NCI-H2107 (cell line): ENCODE measurements around the gene CNTLN.
"Not testable (repeated sequence)": the region's sequence is repeated elsewhere in the genome, so short reads cannot be mapped to it uniquely, and the experiment has no call there.

Experiments
- DNase-seq: peaks from one replicate; lab custom pipeline; 2025; lab: John Stamatoyannopoulos, UW

The CNTLN gene

GRCh38 chr9:17134396-17135294, at the start of gene CNTLN:
Gene CNTLN, plus strand, starts transcription at chr9:17135040. Its CDS starts 26 bp downstream, at chr9:17135066.
- DNase-seq, result peak; percentile 87

- no peak for DNase-seq
Observed at GRCh38 chr9:17088566-17088965, 46.3 kb upstream of the CNTLN start.

GRCh38 chr9:17090041-17090440, 44.8 kb upstream of the CNTLN start:
- DNase-seq, result no peak

- no peak for DNase-seq
Observed at GRCh38 chr9:17116400-17116837, 18.4 kb upstream of the CNTLN start.

GRCh38 chr9:17117372-17117771, 17.5 kb upstream of the CNTLN start:
- DNase-seq, result no peak

GRCh38 chr9:17120203-17120602, 14.6 kb upstream of the CNTLN start:
- DNase-seq, result no peak

GRCh38 chr9:17121264-17121663, 13.6 kb upstream of the CNTLN start:
- DNase-seq, result no peak

GRCh38 chr9:17130291-17130690, 4.5 kb upstream of the CNTLN start:
- no peak for DNase-seq

- no peak for DNase-seq
Observed at GRCh38 chr9:17130725-17131124, 4.1 kb upstream of the CNTLN start.

GRCh38 chr9:17131494-17131893, 3.3 kb upstream of the CNTLN start:
- no peak for DNase-seq

- peak; percentile 18 for DNase-seq
Observed at GRCh38 chr9:17135295-17136160, 688 bp downstream of the CNTLN start.

GRCh38 chr9:17137566-17137965, 2.7 kb downstream of the CNTLN start:
- DNase-seq, result no peak

GRCh38 chr9:17138503-17138902, 3.7 kb downstream of the CNTLN start:
- no peak for DNase-seq

- no peak for DNase-seq
Observed at GRCh38 chr9:17140418-17140817, 5.6 kb downstream of the CNTLN start.

- DNase-seq, result no peak
Observed at GRCh38 chr9:17148324-17148723, 13.5 kb downstream of the CNTLN start.

GRCh38 chr9:17159469-17159868, 24.6 kb downstream of the CNTLN start:
- no peak for DNase-seq

GRCh38 chr9:17160327-17160726, 25.5 kb downstream of the CNTLN start:
- DNase-seq, result no peak

GRCh38 chr9:17165764-17166163, 30.9 kb downstream of the CNTLN start:
- no peak for DNase-seq

GRCh38 chr9:17166346-17166745, 31.5 kb downstream of the CNTLN start:
- DNase-seq, result no peak

- DNase-seq, result no peak
Observed at GRCh38 chr9:17171309-17172094, 36.7 kb downstream of the CNTLN start.

- not testable (repeated sequence) for DNase-seq
Observed at GRCh38 chr9:17177496-17177895, 42.7 kb downstream of the CNTLN start.

- DNase-seq, result no peak
Observed at GRCh38 chr9:17185481-17186029, 50.7 kb downstream of the CNTLN start.
